A673 (cell line): ENCODE data around the gene MORN5.

Experiments used
- CTCF ChIP-seq: fragments of 300-800, 200-600 bp; sonication (generic); conservative IDR thresholded peaks from 2 replicates; pipeline ENCODE4 v1.5.1; 2017; ENCODE audit warnings: low read depth, mild to moderate bottlenecking, antibody characterized with exemption, low read length, moderate library complexity, mixed read lengths
- EZH2 ChIP-seq: fragments of 200-600 bp; sonication (generic); IDR thresholded peaks from 2 replicates; pipeline ENCODE4 v1.6.1; 2017; ENCODE audit warnings: borderline replicate concordance, low read depth, mild to moderate bottlenecking, mixed read lengths, antibody characterized with exemption, low read length; ENCODE audit not compliant: poor library complexity, severe bottlenecking

- TF ChIP-seq EZH2 (no peak), CTCF (no peak)
Observed at GRCh38 chr9:122134822-122135528, 24.7 kb upstream of the MORN5 start.
